Esophagus muscularis mucosa (tissue), 4 donors: ENCODE measurements around the gene MT1HL1. TPM values are rescaled to one million over a fixed set of nuclear protein-coding genes. Genes with fewer than 3 reads are reported as not detected.

Experiments used
- DNase-seq: peaks from one replicate; pipeline ENCODE4 v3.0.0-alpha.2; 2017; ENCODE audit errors: extremely low spot score
- H3K27ac ChIP-seq, 4 donors: fragments of 200-600 bp; sonication (generic); replicated peaks in 1 of 4; 1 replicate in 3 of 4; 2 replicates in 1 of 4; pipeline ENCODE4 v1.5.1; 2016 to 2019; ENCODE audit warnings: mild to moderate bottlenecking in 1 of 4
- H3K27me3 ChIP-seq, 4 donors: fragments of 200-600 bp; sonication (generic); one replicate each; pipeline versions ENCODE4 v1.5.1 to v1.6.0; 2016 to 2019
- H3K36me3 ChIP-seq, 4 donors: fragments of 200-600 bp; sonication (generic); one replicate each; pipeline ENCODE4 v1.5.1; 2016 to 2019
- H3K4me1 ChIP-seq, 4 donors: fragments of 200-600 bp; sonication (generic); one replicate each; pipeline ENCODE4 v1.5.1; 2016 to 2019
- H3K4me3 ChIP-seq, 4 donors: fragments of 200-600 bp; sonication (generic); 1 replicate in 2 of 4; 2 replicates in 2 of 4; pipeline ENCODE4 v1.5.1; 2016 to 2019; ENCODE audit warnings: mild to moderate bottlenecking in 4 of 4, moderate library complexity in 1 of 4
- H3K9me3 ChIP-seq, 4 donors: fragments of 200-600 bp; sonication (generic); 1 replicate in 3 of 4; 2 replicates in 1 of 4; pipeline ENCODE4 v1.5.1; 2016 to 2019
- EP300 ChIP-seq: sonication (generic); formaldehyde crosslinking; IDR thresholded peaks from one replicate; pipeline ENCODE4 v1.6.1; 2017; ENCODE audit warnings: antibody characterized with exemption
- POLR2A ChIP-seq: fragments of 450-650 bp; IDR thresholded peaks from one replicate; pipeline ENCODE4 v1.6.1; 2017; ENCODE audit warnings: antibody characterized with exemption, moderate library complexity, mild to moderate bottlenecking, low read depth
- POLR2AphosphoS5 ChIP-seq, 2 donors: sonication (generic); formaldehyde crosslinking; IDR thresholded peaks; one replicate each; pipeline ENCODE4 v1.6.1; 2017; ENCODE audit warnings: antibody characterized with exemption in 2 of 2
- WGBS: methylation state at CpG from one replicate; pipeline ENCODE4 v1.1.5; 2018; 5-methylcytosine and 5-hydroxymethylcytosine counted together
- intact Hi-C: fragments of 100-400 bp; cut with DNase I; formaldehyde crosslinking; loops from one replicate; pipeline ENCODE4 v1.15.1; 2023
- total RNA-seq, 4 donors: library from RNA; depleted of rRNA; stranded (reverse); fragments of >200 nt; gene quantifications; one replicate each; pipeline versions ENCODE4 v1.1.0 to v1.2.1, GENCODE V29; 2016
- TF ChIP-seq, protein P1 (sequence below), 3 experiments: fragments of 200-600 bp in 2 of 3; fragments of 450-650 bp in 1 of 3; sonication (generic) in 2 of 3; IDR thresholded peaks; one replicate each; pipeline ENCODE4 v1.5.1; 2017 to 2019; ENCODE audit warnings: antibody characterized with exemption in 3 of 3, mild to moderate bottlenecking in 2 of 3, moderate library complexity in 1 of 3

Gene MT1HL1
- total RNA-seq, 4 donors from 2014 or later: not detected

GRCh38 chr1:237035759-237036158, 31.5 kb upstream of the MT1HL1 start:
- TF ChIP-seq POLR2AphosphoS5 (IDR thresholded peaks at IDR 0.05): no peak
- TF ChIP-seq POLR2A: no peak
- TF ChIP-seq, protein P1, sequence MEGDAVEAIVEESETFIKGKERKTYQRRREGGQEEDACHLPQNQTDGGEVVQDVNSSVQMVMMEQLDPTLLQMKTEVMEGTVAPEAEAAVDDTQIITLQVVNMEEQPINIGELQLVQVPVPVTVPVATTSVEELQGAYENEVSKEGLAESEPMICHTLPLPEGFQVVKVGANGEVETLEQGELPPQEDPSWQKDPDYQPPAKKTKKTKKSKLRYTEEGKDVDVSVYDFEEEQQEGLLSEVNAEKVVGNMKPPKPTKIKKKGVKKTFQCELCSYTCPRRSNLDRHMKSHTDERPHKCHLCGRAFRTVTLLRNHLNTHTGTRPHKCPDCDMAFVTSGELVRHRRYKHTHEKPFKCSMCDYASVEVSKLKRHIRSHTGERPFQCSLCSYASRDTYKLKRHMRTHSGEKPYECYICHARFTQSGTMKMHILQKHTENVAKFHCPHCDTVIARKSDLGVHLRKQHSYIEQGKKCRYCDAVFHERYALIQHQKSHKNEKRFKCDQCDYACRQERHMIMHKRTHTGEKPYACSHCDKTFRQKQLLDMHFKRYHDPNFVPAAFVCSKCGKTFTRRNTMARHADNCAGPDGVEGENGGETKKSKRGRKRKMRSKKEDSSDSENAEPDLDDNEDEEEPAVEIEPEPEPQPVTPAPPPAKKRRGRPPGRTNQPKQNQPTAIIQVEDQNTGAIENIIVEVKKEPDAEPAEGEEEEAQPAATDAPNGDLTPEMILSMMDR (IDR thresholded peaks at IDR 0.05): no peak
- Histone ChIP-seq H3K4me1 (peaks cover 9 to 37% (median 29%) of the 10 kb centered on the region in 4 donors), H3K9me3 (no peaks in the 10 kb centered on the region), H3K27me3 (no peaks in the 10 kb centered on the region), H3K4me3 (no peak overlapping the region), H3K27ac (no peak overlapping the region), H3K36me3 (no peaks in the 10 kb centered on the region)
- intact Hi-C loops: loop anchor here (10.0 kb wide), 1 partner anchor 151 kb away; no protein-coding TSS in a partner anchor
- DNase-seq: no peak
- WGBS: 89% methylated on average over 1 of the region's 1 CpG

DNA sequence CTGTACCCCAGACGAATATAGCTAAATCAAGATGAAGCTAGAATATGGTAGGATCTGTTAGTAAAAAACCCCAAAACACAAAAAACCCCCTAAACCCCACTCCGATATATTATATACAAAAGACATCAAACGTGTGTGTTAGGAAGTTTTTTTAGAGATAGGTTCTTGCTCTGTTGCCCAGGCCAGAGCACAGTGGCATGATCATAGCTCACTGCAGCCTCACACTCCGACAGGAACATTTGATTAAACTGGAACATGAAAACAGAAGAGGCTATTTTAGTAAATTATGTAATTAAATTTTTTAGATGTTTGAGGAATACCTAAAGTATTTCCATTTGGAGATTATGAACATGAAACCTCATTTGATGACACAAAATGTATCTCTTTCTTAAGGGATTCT, 29.6 kb upstream of the MT1HL1 start:
- Histone ChIP-seq H3K9me3 (no peaks in the 10 kb centered on the region), H3K36me3 (no peaks in the 10 kb centered on the region), H3K4me1 (peaks cover 9 to 38% (median 31%) of the 10 kb centered on the region in 4 donors), H3K27ac (peak overlapping the region in 1 of 4 donors; percentile 3), H3K27me3 (no peaks in the 10 kb centered on the region), H3K4me3 (no peak overlapping the region)
- TF ChIP-seq, protein P1 (IDR thresholded peaks at IDR 0.05): no peak
- TF ChIP-seq EP300 (no peak), POLR2A (no peak), POLR2AphosphoS5 (IDR thresholded peaks at IDR 0.05) (no peak)
- 78% methylated on average over 4 of the region's 4 CpGs for WGBS
- DNase-seq: peak; percentile 60
- intact Hi-C loops: loop anchor here (10.0 kb wide), 1 partner anchor 149 kb away; no protein-coding TSS in a partner anchor

GRCh38 chr1:237033061-237033460, 28.8 kb upstream of the MT1HL1 start:
- WGBS: 94% methylated on average over 4 of the region's 4 CpGs
- Histone ChIP-seq H3K4me3 (no peak overlapping the region), H3K36me3 (no peaks in the 10 kb centered on the region), H3K27ac (no peak overlapping the region), H3K4me1 (peaks cover 9 to 38% (median 29%) of the 10 kb centered on the region in 4 donors), H3K27me3 (no peaks in the 10 kb centered on the region), H3K9me3 (no peaks in the 10 kb centered on the region)
- intact Hi-C loops: loop anchor here (10.0 kb wide), 1 partner anchor 148 kb away; no protein-coding TSS in a partner anchor
- TF ChIP-seq, protein P1 (IDR thresholded peaks at IDR 0.05): no peak
- TF ChIP-seq EP300 (no peak), POLR2AphosphoS5 (IDR thresholded peaks at IDR 0.05) (no peak), POLR2A (no peak)
- peak; percentile 53 for DNase-seq

- H3K27ac ChIP-seq: peak overlapping the region in 3 of 4 donors; percentile 41 to 65 (median 64)
- no peak overlapping the region for H3K4me3 ChIP-seq
- TF ChIP-seq EP300: no peak
- TF ChIP-seq, protein P1 (IDR thresholded peaks at IDR 0.05): no peak
- TF ChIP-seq POLR2AphosphoS5 (IDR thresholded peaks at IDR 0.05): no peak
- TF ChIP-seq POLR2A: no peak
- no peaks in the 10 kb centered on the region for H3K27me3 ChIP-seq
- no peaks in the 10 kb centered on the region for H3K36me3 ChIP-seq
- intact Hi-C loops: loop anchor here (10.0 kb wide), 1 partner anchor 147 kb away; no protein-coding TSS in a partner anchor
- H3K4me1 ChIP-seq: peaks cover 9 to 38% (median 26%) of the 10 kb centered on the region in 4 donors
- DNase-seq: peak; percentile 81
- WGBS: 52% methylated on average over 7 of the region's 7 CpGs
- H3K9me3 ChIP-seq: no peaks in the 10 kb centered on the region
Measured at GRCh38 chr1:237032029-237032428, 27.8 kb upstream of the MT1HL1 start.

DNA sequence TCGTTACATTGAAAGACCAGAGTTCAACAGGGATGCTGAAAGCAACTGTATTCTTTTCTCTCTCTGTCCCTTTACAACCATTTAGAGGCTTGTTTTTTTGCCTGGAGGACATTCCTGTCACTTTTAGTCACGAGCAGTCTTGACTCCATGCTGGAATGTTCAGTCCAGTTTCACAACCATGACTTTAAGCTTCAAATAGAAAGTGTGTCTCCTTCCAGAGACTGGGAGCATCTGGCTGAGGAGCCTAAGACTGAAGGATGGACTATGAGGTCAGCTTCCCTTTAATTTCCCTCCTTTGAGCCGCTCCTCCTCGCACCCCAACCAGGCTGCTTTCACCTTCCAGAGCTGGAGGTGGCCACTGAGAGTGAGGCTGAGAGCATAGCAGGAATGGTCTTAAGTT, 27.2 kb upstream of the MT1HL1 start:
- Histone ChIP-seq H3K9me3 (no peaks in the 10 kb centered on the region), H3K4me3 (no peak overlapping the region), H3K27ac (peak overlapping the region in 3 of 4 donors; percentile 41 to 65 (median 64)), H3K36me3 (no peaks in the 10 kb centered on the region), H3K4me1 (peaks cover 9 to 38% (median 26%) of the 10 kb centered on the region in 4 donors), H3K27me3 (no peaks in the 10 kb centered on the region)
- WGBS: 70% methylated on average over 4 of the region's 4 CpGs
- intact Hi-C loops: loop anchor here (10.0 kb wide), 1 partner anchor 147 kb away; no protein-coding TSS in a partner anchor
- TF ChIP-seq POLR2AphosphoS5 (IDR thresholded peaks at IDR 0.05): peak in 1 of 2 donors; percentile 51
- TF ChIP-seq EP300: no peak
- peak; percentile 86 for DNase-seq
